Measurements from ENCODE around the gene SLC25A38.

- TF ChIP-seq POLR2A (IDR thresholded peaks at IDR 0.05; ENCODE audit: borderline replicate concordance, extremely low read depth, insufficient read depth, insufficient read length) (no peak), EZH2phosphoT487 (IDR thresholded peaks at IDR 0.05; ENCODE audit: borderline replicate concordance) (no peak), YY1 (IDR thresholded peaks at IDR 0.05; ENCODE audit: extremely low read depth, insufficient replicate concordance, low read depth, low read length) (no peak), CBX3 (IDR thresholded peaks at IDR 0.05; ENCODE audit: low read depth) (no peak), POLR2AphosphoS5 (IDR thresholded peaks at IDR 0.05; ENCODE audit: low read depth, low read length) (no peak), ELF1 (IDR thresholded peaks at IDR 0.05; ENCODE audit: borderline replicate concordance, low read depth) (no peak), CTCF (IDR thresholded peaks at IDR 0.05 in 2 of 3, conservative IDR thresholded peaks at IDR 0.05 in 1 of 3; ENCODE audit: borderline replicate concordance in 1 of 3, insufficient read depth in 1 of 3, low read depth in 2 of 3, low read length in 2 of 3) (no peak), ZNF274 (IDR thresholded peaks at IDR 0.05; ENCODE audit: low read depth, low read length) (no peak), SIN3A (IDR thresholded peaks at IDR 0.05; ENCODE audit: low read depth) (no peak), EZH2 (IDR thresholded peaks at IDR 0.05) (no peak), MAX (IDR thresholded peaks at IDR 0.05) (no peak), TCF7L2 (IDR thresholded peaks at IDR 0.05; ENCODE audit: borderline replicate concordance, extremely low read depth, insufficient read depth, insufficient read length) (no peak), FOSL1 (IDR thresholded peaks at IDR 0.05; ENCODE audit: low read depth) (no peak), SRF (IDR thresholded peaks at IDR 0.05; ENCODE audit: low read depth) (no peak)
Observed at GRCh38 chr3:39429466-39429865, 46.3 kb downstream of the SLC25A38 start.

All from HCT116 (cell line).